HG03025 (cell line): ENCODE data around the gene ZGRF1.
"Not testable (repeated sequence)": the region's sequence is repeated elsewhere in the genome, so short reads cannot be mapped to it uniquely, and the experiment has no call there.

ENCODE experiments used
- ATAC-seq: cut with Tn5 transposase; IDR thresholded peaks from one replicate; pipeline ENCODE4 v1.9.1; 2021; ENCODE audit warnings: mild to moderate bottlenecking, moderate library complexity; ENCODE audit not compliant: unreplicated experiment, low FRiP score

Gene ZGRF1

GRCh38 chr4:112490808-112491207 is 145.9 kb downstream of the ZGRF1 start:
- not testable (repeated sequence) for ATAC-seq
